Memory B cell (primary cell): ENCODE measurements around the gene INAVA.

Experiments
- ATAC-seq: fragments of 150-1000 bp; cut with Tn5 transposase; 2 replicates; pipeline ENCODE4 v1.10.0; 2021; ENCODE audit warnings: low read depth, mild to moderate bottlenecking, moderate library complexity
- DNase-seq, 2 donors: peaks; one replicate each; pipeline ENCODE4 v3.0.0; 2022; ENCODE audit warnings: low spot score in 2 of 2
- H3K27ac Mint-ChIP-seq: one replicate; pipeline ENCODE4 v1.8.0; 2022; ENCODE audit warnings: mild to moderate bottlenecking, moderate library complexity, mixed read lengths
- H3K27me3 Mint-ChIP-seq: one replicate; pipeline ENCODE4 v1.8.0; 2022; ENCODE audit warnings: mixed read lengths
- H3K36me3 Mint-ChIP-seq: one replicate; pipeline ENCODE4 v1.8.0; 2022; ENCODE audit warnings: mild to moderate bottlenecking, mixed read lengths
- H3K4me1 Mint-ChIP-seq: one replicate; pipeline ENCODE4 v1.8.0; 2022; ENCODE audit warnings: mixed read lengths
- H3K4me3 Mint-ChIP-seq: one replicate; pipeline ENCODE4 v1.8.0; 2022; ENCODE audit warnings: mild to moderate bottlenecking, moderate library complexity, mixed read lengths
- H3K9me3 Mint-ChIP-seq: one replicate; pipeline ENCODE4 v1.8.0; 2022; ENCODE audit warnings: mixed read lengths

INAVA gene

DNA sequence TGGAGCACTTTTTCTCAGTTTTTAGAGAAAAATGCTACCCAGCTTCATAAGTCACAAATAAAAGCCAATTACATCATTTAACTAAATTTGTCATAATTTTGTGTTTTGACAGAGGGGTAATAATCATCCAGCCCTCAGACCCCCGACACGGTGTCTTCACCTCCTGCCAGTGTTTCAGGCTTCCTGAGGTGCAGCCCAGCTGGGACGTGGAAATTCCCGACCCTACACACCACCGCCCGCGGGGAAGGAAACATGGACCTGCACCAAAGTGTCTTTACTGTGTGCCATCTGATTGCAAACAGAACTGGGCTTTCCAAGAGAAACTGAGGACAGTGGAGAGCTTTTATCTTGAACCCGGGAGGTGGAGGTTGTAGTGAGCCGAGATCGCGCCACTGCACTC lies 7.7 kb upstream of the INAVA start:
- peak overlapping the region; percentile 53 for H3K4me3 Mint-ChIP-seq
- H3K9me3 Mint-ChIP-seq = no peaks in the 10 kb centered on the region
- H3K27ac Mint-ChIP-seq = peak overlapping the region; percentile 86
- H3K36me3 Mint-ChIP-seq = no peaks in the 10 kb centered on the region
- DNase-seq (no peak), ATAC-seq (no peak)
- peaks cover 5% of the 10 kb centered on the region for H3K27me3 Mint-ChIP-seq
- peaks cover 36% of the 10 kb centered on the region for H3K4me1 Mint-ChIP-seq

DNA sequence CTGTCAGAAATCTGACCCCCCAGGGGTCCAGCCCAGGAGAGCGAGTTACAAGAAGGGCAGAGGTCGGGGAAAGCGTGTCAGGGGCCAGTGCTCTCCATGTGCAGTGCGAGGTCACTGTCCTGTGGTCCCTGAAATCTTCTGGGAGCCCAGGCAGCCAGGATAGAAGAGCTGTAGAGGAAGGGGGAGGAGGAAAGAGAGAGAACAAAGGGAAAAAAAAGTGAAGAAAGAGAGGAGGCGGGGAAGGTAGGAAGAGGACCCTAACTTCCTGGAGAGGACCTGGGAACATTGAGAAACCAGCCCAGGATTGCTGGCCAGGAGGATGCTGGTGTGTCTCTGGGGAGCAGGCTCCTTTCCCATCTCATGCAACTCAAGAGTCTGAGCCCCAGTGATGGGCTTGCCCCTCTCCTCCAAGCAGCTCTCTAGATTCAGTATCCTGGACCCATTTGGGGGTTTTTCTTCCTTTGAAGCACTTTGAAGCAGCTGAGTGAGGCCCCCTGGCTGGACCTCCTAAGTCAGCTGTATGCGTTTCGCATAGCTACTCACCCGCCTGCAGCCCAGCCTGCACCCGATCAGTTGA lies 6.8 kb upstream of the INAVA start:
- peaks cover 38% of the 10 kb centered on the region for H3K4me1 Mint-ChIP-seq
- no peaks in the 10 kb centered on the region for H3K9me3 Mint-ChIP-seq
- peak overlapping the region; percentile 59 for H3K4me3 Mint-ChIP-seq
- H3K36me3 Mint-ChIP-seq = no peaks in the 10 kb centered on the region
- DNase-seq (no peak), ATAC-seq (no peak)
- H3K27ac Mint-ChIP-seq = peak overlapping the region; percentile 86
- peaks cover 5% of the 10 kb centered on the region for H3K27me3 Mint-ChIP-seq

DNA sequence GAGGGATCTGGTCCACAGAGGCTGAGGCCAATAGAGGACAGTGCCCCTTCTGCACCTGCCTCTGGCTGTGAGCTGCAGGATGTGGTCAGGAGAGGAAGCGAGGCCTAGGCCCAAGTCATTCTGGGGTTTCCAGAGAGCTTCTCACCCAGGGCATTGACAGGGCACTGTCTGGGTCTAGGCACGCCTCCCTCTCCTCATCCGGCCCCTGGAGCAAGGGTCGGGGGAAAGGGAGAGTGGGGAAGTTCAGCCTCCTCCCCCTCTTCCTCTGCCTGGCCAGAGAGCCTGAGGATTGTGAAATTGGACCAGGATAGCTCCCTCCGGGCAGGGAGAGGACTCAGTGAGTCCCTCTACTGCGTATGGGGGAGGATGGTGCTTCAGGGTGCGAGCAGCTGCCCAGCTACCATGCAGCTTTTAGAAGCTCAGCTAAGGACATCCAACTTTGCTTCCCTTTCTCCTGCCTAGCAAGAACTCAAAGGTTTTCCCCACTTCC lies 6.3 kb upstream of the INAVA start:
- H3K4me1 Mint-ChIP-seq = peaks cover 38% of the 10 kb centered on the region
- H3K27ac Mint-ChIP-seq = peak overlapping the region; percentile 86
- H3K9me3 Mint-ChIP-seq = no peaks in the 10 kb centered on the region
- H3K4me3 Mint-ChIP-seq = peak overlapping the region; percentile 50
- peaks cover 7% of the 10 kb centered on the region for H3K27me3 Mint-ChIP-seq
- DNase-seq (peak; percentile 48), ATAC-seq (peak; percentile 96)
- H3K36me3 Mint-ChIP-seq = no peaks in the 10 kb centered on the region

DNA sequence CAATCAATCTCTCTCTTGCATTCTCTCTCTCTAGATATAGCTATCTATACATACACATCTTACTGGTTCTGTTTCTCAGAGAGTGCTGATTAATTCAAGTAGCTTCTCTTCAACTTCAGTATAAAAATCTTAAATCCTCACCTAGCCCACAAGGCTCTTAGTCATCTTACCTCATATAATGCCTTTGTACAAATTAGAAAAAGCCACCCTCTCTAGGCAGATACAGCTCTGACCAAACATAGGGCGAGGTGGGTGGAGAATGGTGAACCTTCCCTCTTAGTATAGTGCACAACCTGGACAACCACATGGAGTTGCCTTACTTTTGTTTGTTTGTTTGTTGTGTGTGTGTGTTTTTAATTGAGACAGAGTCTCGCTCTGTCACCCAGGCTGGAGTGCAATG lies 5.1 kb upstream of the INAVA start:
- H3K36me3 Mint-ChIP-seq = no peaks in the 10 kb centered on the region
- no peak for DNase-seq
- peaks cover 12% of the 10 kb centered on the region for H3K27me3 Mint-ChIP-seq
- H3K4me3 Mint-ChIP-seq = no peak overlapping the region
- H3K4me1 Mint-ChIP-seq = peaks cover 33% of the 10 kb centered on the region
- no peak for ATAC-seq
- H3K9me3 Mint-ChIP-seq = no peaks in the 10 kb centered on the region
- peak overlapping the region; percentile 86 for H3K27ac Mint-ChIP-seq

- Mint-ChIP-seq H3K4me3 (peak overlapping the region; percentile 82), H3K27me3 (peaks cover 12% of the 10 kb centered on the region), H3K36me3 (no peaks in the 10 kb centered on the region), H3K9me3 (no peaks in the 10 kb centered on the region), H3K4me1 (peaks cover 33% of the 10 kb centered on the region), H3K27ac (no peak overlapping the region)
- no peak for ATAC-seq
- no peak for DNase-seq
These were observed 4.7 kb upstream of the INAVA start for GRCh38 chr1:200890027-200890426.

GRCh38 chr1:200890818-200891773 lies 3.6 kb upstream of the INAVA start:
- Mint-ChIP-seq H3K4me1 (peaks cover 37% of the 10 kb centered on the region), H3K36me3 (no peaks in the 10 kb centered on the region), H3K27ac (peak overlapping the region; percentile 18), H3K9me3 (no peaks in the 10 kb centered on the region), H3K4me3 (peak overlapping the region; percentile 82), H3K27me3 (peaks cover 12% of the 10 kb centered on the region)
- DNase-seq (peak in 1 of 2 donors; percentile 39), ATAC-seq (no peak)

- Mint-ChIP-seq H3K4me1 (peaks cover 37% of the 10 kb centered on the region), H3K27ac (no peak overlapping the region), H3K4me3 (peak overlapping the region; percentile 82), H3K36me3 (no peaks in the 10 kb centered on the region), H3K27me3 (peaks cover 12% of the 10 kb centered on the region), H3K9me3 (no peaks in the 10 kb centered on the region)
- no peak for ATAC-seq
- DNase-seq = no peak
These were observed 2.9 kb upstream of the INAVA start for GRCh38 chr1:200891774-200892157.

GRCh38 chr1:200892546-200892945 lies 2.2 kb upstream of the INAVA start:
- ATAC-seq = no peak
- H3K27me3 Mint-ChIP-seq = peaks cover 12% of the 10 kb centered on the region

GRCh38 chr1:200892958-200893357 lies 1.7 kb upstream of the INAVA start:
- DNase-seq (no peak), ATAC-seq (no peak)
- peaks cover 34% of the 10 kb centered on the region for H3K4me1 Mint-ChIP-seq
- H3K36me3 Mint-ChIP-seq = no peaks in the 10 kb centered on the region
- peaks cover 12% of the 10 kb centered on the region for H3K27me3 Mint-ChIP-seq
- H3K4me3 Mint-ChIP-seq = no peak overlapping the region
- no peak overlapping the region for H3K27ac Mint-ChIP-seq
- no peaks in the 10 kb centered on the region for H3K9me3 Mint-ChIP-seq

More at GRCh38 chr1:200892546-200892945, 2.2 kb upstream of the INAVA start:
- no peak for DNase-seq
- Mint-ChIP-seq H3K9me3 (no peaks in the 10 kb centered on the region), H3K36me3 (no peaks in the 10 kb centered on the region), H3K4me3 (no peak overlapping the region), H3K4me1 (peaks cover 37% of the 10 kb centered on the region), H3K27ac (no peak overlapping the region)

GRCh38 chr1:200893411-200893901 lies 1.2 kb upstream of the INAVA start:
- peaks cover 12% of the 10 kb centered on the region for H3K27me3 Mint-ChIP-seq
- H3K4me3 Mint-ChIP-seq = no peak overlapping the region
- H3K9me3 Mint-ChIP-seq = no peaks in the 10 kb centered on the region
- H3K27ac Mint-ChIP-seq = no peak overlapping the region
- ATAC-seq (no peak), DNase-seq (no peak)
- peaks cover 32% of the 10 kb centered on the region for H3K4me1 Mint-ChIP-seq
- no peaks in the 10 kb centered on the region for H3K36me3 Mint-ChIP-seq

- DNase-seq (no peak), ATAC-seq (no peak)
- Mint-ChIP-seq H3K36me3 (no peaks in the 10 kb centered on the region), H3K4me3 (no peak overlapping the region), H3K4me1 (peaks cover 27% of the 10 kb centered on the region), H3K27me3 (peaks cover 14% of the 10 kb centered on the region), H3K9me3 (no peaks in the 10 kb centered on the region), H3K27ac (no peak overlapping the region)
These were observed 716 bp downstream of the INAVA start for GRCh38 chr1:200895443-200895789.

GRCh38 chr1:200895801-200896530 lies 1.3 kb downstream of the INAVA start:
- H3K9me3 Mint-ChIP-seq = no peaks in the 10 kb centered on the region

GRCh38 chr1:200896531-200897196 lies 2.0 kb downstream of the INAVA start:
- no peak overlapping the region for H3K4me3 Mint-ChIP-seq
- ATAC-seq (no peak), DNase-seq (no peak)
- H3K9me3 Mint-ChIP-seq = no peaks in the 10 kb centered on the region
- peaks cover 22% of the 10 kb centered on the region for H3K4me1 Mint-ChIP-seq
- no peak overlapping the region for H3K27ac Mint-ChIP-seq
- H3K36me3 Mint-ChIP-seq = no peaks in the 10 kb centered on the region
- peaks cover 12% of the 10 kb centered on the region for H3K27me3 Mint-ChIP-seq

More at GRCh38 chr1:200895801-200896530, 1.3 kb downstream of the INAVA start:
- no peaks in the 10 kb centered on the region for H3K36me3 Mint-ChIP-seq
- H3K27me3 Mint-ChIP-seq = peaks cover 14% of the 10 kb centered on the region
- no peak overlapping the region for H3K27ac Mint-ChIP-seq
- H3K4me3 Mint-ChIP-seq = no peak overlapping the region
- H3K4me1 Mint-ChIP-seq = peaks cover 23% of the 10 kb centered on the region
- no peak for DNase-seq
- ATAC-seq = peak; percentile 54
